ENCODE data around the gene NARS2.

- TF ChIP-seq CTCF (IDR thresholded peaks at IDR 0.05; ENCODE audit: insufficient read depth, low read length, poor library complexity, severe bottlenecking) (no peak), EZH2phosphoT487 (conservative IDR thresholded peaks at IDR 0.05; ENCODE audit: low read length) (no peak)
Observed at GRCh38 chr11:78426845-78427244, 147.8 kb downstream of the NARS2 start.

Data from SU-DHL-6 (cell line).